Measurements from ENCODE around the gene NUDCD3.

The NUDCD3 gene

DNA sequence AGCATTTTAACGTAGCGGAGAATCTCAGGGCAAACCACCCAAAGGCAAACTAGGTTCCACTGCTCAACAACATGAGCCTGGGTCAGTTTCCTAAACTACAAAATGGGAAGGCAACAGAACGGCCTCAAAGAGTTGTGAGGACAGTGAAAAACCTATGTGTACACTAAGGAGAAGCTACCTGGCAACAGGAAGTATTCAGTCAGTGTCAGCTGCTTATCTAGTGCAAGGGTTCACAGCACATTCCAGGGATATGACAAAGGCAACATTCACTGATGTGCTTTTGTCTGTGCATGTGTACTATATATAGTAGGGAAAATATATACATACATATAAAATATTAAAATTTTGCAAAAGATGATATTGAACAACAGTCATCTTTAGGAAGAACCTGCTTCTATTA lies 17.2 kb downstream of the NUDCD3 start:
- Histone ChIP-seq H3K27me3 (ENCODE audit: insufficient read depth, low read length, poor library complexity, severe bottlenecking) (no peaks in the 10 kb centered on the region), H3K4me1 (ENCODE audit: insufficient read depth, low read length, poor library complexity, severe bottlenecking) (peaks cover 9% of the 10 kb centered on the region), H3K9me2 (replicated peaks; ENCODE audit: low read depth, low read length) (no peaks in the 10 kb centered on the region), H3K36me3 (ENCODE audit: insufficient read depth, low read length) (peaks cover 45% of the 10 kb centered on the region; the same call in 1 of the 2 replicates), H3K79me2 (ENCODE audit: insufficient read depth, low read length) (peaks cover 39% of the 10 kb centered on the region), H3K9me3 (ENCODE audit: insufficient read depth, low read depth, low read length) (no peaks in the 10 kb centered on the region), H3K4me2 (ENCODE audit: low read depth, low read length, poor library complexity, severe bottlenecking) (no peak overlapping the region), H3F3A (ENCODE audit: low read depth) (no peaks in the 10 kb centered on the region), H3K9ac (ENCODE audit: low read depth, low read length, poor library complexity, severe bottlenecking) (no peak overlapping the region), H3K4me3 (ENCODE audit: low read length, poor library complexity, severe bottlenecking) (no peak overlapping the region), H4K20me1 (ENCODE audit: insufficient read depth, low read length, poor library complexity, severe bottlenecking) (peaks cover 25% of the 10 kb centered on the region), H2AFZ (ENCODE audit: low read length) (no peak overlapping the region)
- TF ChIP-seq, protein P1, sequence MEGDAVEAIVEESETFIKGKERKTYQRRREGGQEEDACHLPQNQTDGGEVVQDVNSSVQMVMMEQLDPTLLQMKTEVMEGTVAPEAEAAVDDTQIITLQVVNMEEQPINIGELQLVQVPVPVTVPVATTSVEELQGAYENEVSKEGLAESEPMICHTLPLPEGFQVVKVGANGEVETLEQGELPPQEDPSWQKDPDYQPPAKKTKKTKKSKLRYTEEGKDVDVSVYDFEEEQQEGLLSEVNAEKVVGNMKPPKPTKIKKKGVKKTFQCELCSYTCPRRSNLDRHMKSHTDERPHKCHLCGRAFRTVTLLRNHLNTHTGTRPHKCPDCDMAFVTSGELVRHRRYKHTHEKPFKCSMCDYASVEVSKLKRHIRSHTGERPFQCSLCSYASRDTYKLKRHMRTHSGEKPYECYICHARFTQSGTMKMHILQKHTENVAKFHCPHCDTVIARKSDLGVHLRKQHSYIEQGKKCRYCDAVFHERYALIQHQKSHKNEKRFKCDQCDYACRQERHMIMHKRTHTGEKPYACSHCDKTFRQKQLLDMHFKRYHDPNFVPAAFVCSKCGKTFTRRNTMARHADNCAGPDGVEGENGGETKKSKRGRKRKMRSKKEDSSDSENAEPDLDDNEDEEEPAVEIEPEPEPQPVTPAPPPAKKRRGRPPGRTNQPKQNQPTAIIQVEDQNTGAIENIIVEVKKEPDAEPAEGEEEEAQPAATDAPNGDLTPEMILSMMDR (conservative IDR thresholded peaks at IDR 0.05; ENCODE audit: low read length): no peak
- TF ChIP-seq EZH2phosphoT487 (IDR thresholded peaks at IDR 0.05; ENCODE audit: borderline replicate concordance): no peak

DNA sequence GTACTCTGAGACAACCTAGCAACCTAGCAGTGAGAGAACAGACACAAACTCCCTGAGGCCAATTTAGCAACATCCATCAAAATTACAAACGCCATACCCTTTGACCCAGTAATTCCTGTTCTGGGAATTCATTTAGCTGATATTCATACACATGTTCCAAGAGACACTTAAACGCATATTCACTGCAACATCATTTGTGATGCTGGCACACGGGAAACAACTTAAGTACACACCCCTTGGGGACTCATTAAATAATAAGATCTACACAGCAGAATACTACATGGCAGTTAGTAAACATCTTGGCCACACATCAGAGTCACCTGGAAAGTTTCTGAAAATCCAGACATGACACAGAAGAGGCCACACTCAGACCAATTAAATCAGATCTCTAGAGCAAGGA lies 17.6 kb downstream of the NUDCD3 start:
- Histone ChIP-seq H3K9me3 (ENCODE audit: insufficient read depth, low read depth, low read length) (no peaks in the 10 kb centered on the region), H3K4me2 (ENCODE audit: low read depth, low read length, poor library complexity, severe bottlenecking) (no peak overlapping the region), H3K9me2 (replicated peaks; ENCODE audit: low read depth, low read length) (no peaks in the 10 kb centered on the region), H3K4me1 (ENCODE audit: insufficient read depth, low read length, poor library complexity, severe bottlenecking) (peaks cover 9% of the 10 kb centered on the region), H3K36me3 (ENCODE audit: insufficient read depth, low read length) (peaks cover 46% of the 10 kb centered on the region; the same call in 1 of the 2 replicates), H3K79me2 (ENCODE audit: insufficient read depth, low read length) (peaks cover 39% of the 10 kb centered on the region), H3F3A (ENCODE audit: low read depth) (no peaks in the 10 kb centered on the region), H3K9ac (ENCODE audit: low read depth, low read length, poor library complexity, severe bottlenecking) (no peak overlapping the region), H3K27me3 (ENCODE audit: insufficient read depth, low read length, poor library complexity, severe bottlenecking) (no peaks in the 10 kb centered on the region), H4K20me1 (ENCODE audit: insufficient read depth, low read length, poor library complexity, severe bottlenecking) (peaks cover 25% of the 10 kb centered on the region), H3K4me3 (ENCODE audit: low read length, poor library complexity, severe bottlenecking) (no peak overlapping the region), H2AFZ (ENCODE audit: low read length) (no peak overlapping the region)
- TF ChIP-seq, protein P1 (conservative IDR thresholded peaks at IDR 0.05; ENCODE audit: low read length): no peak
- TF ChIP-seq EZH2phosphoT487 (IDR thresholded peaks at IDR 0.05; ENCODE audit: borderline replicate concordance): no peak

DNA sequence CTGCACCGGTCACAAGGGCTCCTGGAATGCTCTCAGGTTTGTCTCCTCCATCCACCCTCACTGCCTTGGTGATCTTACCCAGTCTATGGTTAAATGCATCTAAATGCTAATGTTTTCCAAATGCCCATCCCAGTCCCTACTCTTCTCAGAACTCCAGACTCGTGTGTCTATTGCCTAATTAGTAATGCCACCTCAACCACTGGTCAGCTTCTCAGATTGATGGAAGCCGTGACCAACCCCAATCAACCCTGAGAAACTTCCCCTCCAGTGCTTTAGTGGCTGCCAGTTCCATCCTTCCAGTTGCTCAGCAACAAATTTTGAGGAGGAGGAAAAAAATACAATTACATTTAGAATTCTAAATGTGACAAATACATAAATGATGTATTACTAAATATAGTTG lies 18.6 kb downstream of the NUDCD3 start:
- Histone ChIP-seq H3K4me2 (ENCODE audit: low read depth, low read length, poor library complexity, severe bottlenecking) (no peak overlapping the region), H3K9me3 (ENCODE audit: insufficient read depth, low read depth, low read length) (no peaks in the 10 kb centered on the region), H3K9ac (ENCODE audit: low read depth, low read length, poor library complexity, severe bottlenecking) (no peak overlapping the region), H3K79me2 (ENCODE audit: insufficient read depth, low read length) (peaks cover 41% of the 10 kb centered on the region), H3K27me3 (ENCODE audit: insufficient read depth, low read length, poor library complexity, severe bottlenecking) (no peaks in the 10 kb centered on the region), H3K36me3 (ENCODE audit: insufficient read depth, low read length) (peaks cover 51% of the 10 kb centered on the region; the same call in 1 of the 2 replicates), H4K20me1 (ENCODE audit: insufficient read depth, low read length, poor library complexity, severe bottlenecking) (peaks cover 22% of the 10 kb centered on the region), H3K4me1 (ENCODE audit: insufficient read depth, low read length, poor library complexity, severe bottlenecking) (peaks cover 11% of the 10 kb centered on the region), H2AFZ (ENCODE audit: low read length) (no peak overlapping the region), H3F3A (ENCODE audit: low read depth) (no peaks in the 10 kb centered on the region), H3K4me3 (ENCODE audit: low read length, poor library complexity, severe bottlenecking) (no peak overlapping the region), H3K9me2 (replicated peaks; ENCODE audit: low read depth, low read length) (no peaks in the 10 kb centered on the region)
- TF ChIP-seq EZH2phosphoT487 (IDR thresholded peaks at IDR 0.05; ENCODE audit: borderline replicate concordance): no peak
- TF ChIP-seq, protein P1 (conservative IDR thresholded peaks at IDR 0.05; ENCODE audit: low read length): no peak
